ENCODE results near the gene CTCF. TPM values are rescaled to one million over a fixed set of nuclear protein-coding genes. Genes with fewer than 3 reads are reported as not detected.

Gene CTCF
- polyA plus RNA-seq, 3 donors, result 71.9 to 78.4 (median 75.6) TPM

DNA sequence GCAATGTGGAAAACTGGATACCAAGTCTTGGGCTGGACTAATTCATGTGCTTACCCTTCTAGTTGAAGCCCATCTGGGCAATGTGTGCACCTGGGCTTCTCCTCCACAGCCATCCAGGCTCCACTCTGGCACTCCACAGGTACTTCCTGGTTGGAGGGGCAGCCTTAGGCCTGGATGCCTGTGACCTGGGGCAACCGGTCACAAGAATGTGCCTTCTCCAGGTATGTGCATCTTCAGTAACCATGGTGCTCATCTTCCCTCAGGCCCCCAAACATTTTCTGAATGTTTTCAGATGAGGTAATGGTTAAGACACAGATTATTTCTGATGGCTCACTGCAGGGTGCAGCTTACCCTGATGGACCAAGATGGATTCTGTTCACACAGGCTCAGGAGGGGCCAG is 115.4 kb downstream of the CTCF start:
- DNase-seq, result no peak

GRCh38 chr16:67678354-67679023 is 116.2 kb downstream of the CTCF start:
- no peak for DNase-seq

DNA sequence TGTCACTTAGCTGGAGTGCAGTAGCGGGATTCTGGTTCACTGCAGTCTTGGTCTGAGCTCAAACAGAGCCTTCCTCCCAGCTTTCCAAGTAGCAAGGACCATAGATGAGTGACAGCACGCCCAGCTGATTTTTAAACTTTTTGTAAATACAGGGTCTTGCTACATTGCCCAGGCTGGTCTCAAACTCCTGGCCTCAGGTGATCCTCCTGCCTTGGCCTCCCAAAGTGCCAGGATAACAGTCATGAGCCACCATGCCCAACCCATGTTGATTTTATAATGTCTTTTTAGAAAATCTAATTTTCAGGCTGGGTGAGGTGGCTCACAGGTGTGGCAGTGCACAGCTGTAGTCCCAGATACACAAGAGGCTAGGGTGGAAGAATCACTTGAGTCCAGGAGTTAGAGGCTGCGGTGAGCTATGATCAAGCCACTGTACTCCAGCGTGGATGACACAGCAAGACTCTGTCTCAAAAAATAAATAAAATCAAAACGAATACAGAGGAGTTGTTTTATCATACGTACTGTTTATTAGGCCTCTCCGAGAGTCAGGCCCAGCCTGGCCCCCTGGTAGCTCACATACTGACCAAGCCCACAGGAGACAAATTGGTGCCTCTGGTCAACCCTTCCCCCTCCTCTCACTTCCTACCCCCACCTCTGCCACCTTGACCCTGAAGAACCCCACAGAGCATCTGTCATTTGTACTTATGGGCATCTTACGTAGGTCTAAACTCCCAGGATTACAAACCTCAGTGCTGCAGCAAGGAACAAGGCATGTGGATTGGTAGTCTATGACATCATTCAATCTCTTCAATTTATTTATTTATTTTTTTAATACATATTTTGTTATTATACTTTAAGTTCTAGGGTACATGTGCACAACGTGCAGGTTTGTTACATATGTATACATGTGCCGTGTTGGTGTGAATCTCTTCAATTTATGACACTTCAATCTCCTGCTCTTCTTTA is 117.9 kb downstream of the CTCF start:
- no peak for DNase-seq

- no peak for DNase-seq
Observed at GRCh38 chr16:67683767-67684166, 121.4 kb downstream of the CTCF start.

DNA sequence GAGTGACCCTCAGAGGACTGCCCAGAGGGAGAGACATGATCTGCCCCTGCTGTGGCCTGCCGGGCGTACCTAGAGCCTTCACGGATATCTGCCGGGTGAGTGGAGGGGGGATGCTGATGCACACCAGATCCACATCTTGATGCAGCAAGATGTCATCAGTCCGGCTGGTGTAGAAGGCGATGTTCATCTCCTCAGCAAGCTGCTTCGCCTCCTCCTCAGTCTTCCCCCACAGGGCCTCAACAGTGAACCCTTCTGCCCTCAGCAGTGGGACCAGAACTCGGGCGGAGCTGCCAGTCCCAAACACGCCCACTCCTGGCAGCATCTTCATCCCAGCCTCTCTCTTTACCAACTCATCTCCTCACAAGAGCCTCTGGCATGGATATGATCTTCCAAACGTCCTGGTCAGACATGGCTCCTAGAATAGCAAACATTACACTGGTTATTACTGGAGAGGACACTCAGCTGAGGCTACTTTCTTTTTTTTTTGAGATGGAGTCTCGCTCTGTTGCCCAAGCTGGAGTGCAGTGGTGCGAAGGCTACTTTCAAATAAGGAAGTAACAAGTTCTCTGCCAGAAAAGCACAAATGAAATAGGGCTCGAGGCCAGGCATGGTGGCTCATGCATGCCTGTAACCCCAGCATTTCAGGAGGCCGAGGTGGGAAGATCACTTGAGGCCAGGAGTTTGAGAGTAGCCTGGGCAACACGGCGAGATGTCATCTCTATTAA is 123.2 kb downstream of the CTCF start:
- no peak for DNase-seq

Other genes with a start within 250 kb of the CTCF start
- 1 to 10 TPM; 1.1 to 3.1 (median 2.9) TPM for gene KCTD19, start 235.8 kb upstream of the CTCF start, polyA plus RNA-seq (ENCODE audit: insufficient read length in 3 of 3)
- 1 to 10 TPM; 2.9 to 9.9 (median 8.1) TPM for gene LRRC36, start 235.7 kb upstream of the CTCF start, polyA plus RNA-seq (ENCODE audit: insufficient read length in 3 of 3)
- 10 to 100 TPM; 64.7 to 71.8 (median 69.9) TPM for gene TPPP3, start 169.0 kb upstream of the CTCF start, polyA plus RNA-seq (ENCODE audit: insufficient read length in 3 of 3)
- 10 to 100 TPM; 14.7 to 18.3 (median 15.4) TPM for gene ZDHHC1, start 146.0 kb upstream of the CTCF start, polyA plus RNA-seq (ENCODE audit: insufficient read length in 3 of 3)
- 10 to 100 TPM; 44.9 to 77.6 (median 57.3) TPM for gene HSD11B2, start 131.4 kb upstream of the CTCF start, polyA plus RNA-seq (ENCODE audit: insufficient read length in 3 of 3)
- 100 to 1,000 TPM in 1 of 3 donors, 10 to 100 TPM in 2; 81.3 to 100 (median 90.2) TPM for gene ATP6V0D1, start 81.4 kb upstream of the CTCF start, polyA plus RNA-seq (ENCODE audit: insufficient read length in 3 of 3)
- under 1 TPM in 2 of 3 donors, not detected in 1; 0.40 to 0.91 TPM for gene AGRP, start 79.0 kb upstream of the CTCF start, polyA plus RNA-seq (ENCODE audit: insufficient read length in 3 of 3)
- 100 to 1,000 TPM; 135 to 155 (median 147) TPM for gene RIPOR1, start 33.7 kb upstream of the CTCF start, polyA plus RNA-seq (ENCODE audit: insufficient read length in 3 of 3)
- gene CARMIL2, start 82.6 kb downstream of the CTCF start, polyA plus RNA-seq (ENCODE audit: insufficient read length in 3 of 3), result 1 to 10 TPM in 2 of 3 donors, under 1 TPM in 1; 0.95 to 2.1 (median 1.3) TPM
- 10 to 100 TPM; 23.7 to 31.6 (median 26.6) TPM for gene ACD, start 97.7 kb downstream of the CTCF start, polyA plus RNA-seq (ENCODE audit: insufficient read length in 3 of 3)
- gene PARD6A, start 98.4 kb downstream of the CTCF start, polyA plus RNA-seq (ENCODE audit: insufficient read length in 3 of 3), result 1 to 10 TPM; 3.5 to 3.9 (median 3.6) TPM
- 10 to 100 TPM; 26.7 to 36.6 (median 29.2) TPM for gene ENKD1, start 104.2 kb downstream of the CTCF start, polyA plus RNA-seq (ENCODE audit: insufficient read length in 3 of 3)
- 1 to 10 TPM; 4.2 to 5.0 (median 4.8) TPM for gene C16orf86, start 104.3 kb downstream of the CTCF start, polyA plus RNA-seq (ENCODE audit: insufficient read length in 3 of 3)
- 10 to 100 TPM; 23.6 to 26.2 (median 24.6) TPM for gene GFOD2, start 156.8 kb downstream of the CTCF start, polyA plus RNA-seq (ENCODE audit: insufficient read length in 3 of 3)
- gene RANBP10, start 244.0 kb downstream of the CTCF start, polyA plus RNA-seq (ENCODE audit: insufficient read length in 3 of 3), result 10 to 100 TPM; 24.4 to 31.6 (median 30.9) TPM
- 1 to 10 TPM; 6.9 to 9.9 (median 8.9) TPM for gene TSNAXIP1, start 244.4 kb downstream of the CTCF start, polyA plus RNA-seq (ENCODE audit: insufficient read length in 3 of 3)